ENCODE measurements around the gene OPHN1. TPM values are rescaled to one million over a fixed set of nuclear protein-coding genes. Genes with fewer than 3 reads are reported as not detected.

OPHN1 gene
- total RNA-seq, 1 donor, result 6.9 TPM

- H3K4me1 ChIP-seq (ENCODE audit: insufficient read depth, low read length), result no peaks in the 10 kb centered on the region
- H3K4me2 ChIP-seq (ENCODE audit: insufficient read depth, low read length), result no peak overlapping the region
- no peak overlapping the region for H2AFZ ChIP-seq (ENCODE audit: low read length)
- no peaks in the 10 kb centered on the region for H4K20me1 ChIP-seq (ENCODE audit: insufficient read depth, low read length)
- no peak overlapping the region for H3K4me3 ChIP-seq (ENCODE audit: insufficient read depth, low read length)
- H3K9me3 ChIP-seq (ENCODE audit: low read depth, low read length), result no peaks in the 10 kb centered on the region
- no peaks in the 10 kb centered on the region for H3K36me3 ChIP-seq (ENCODE audit: insufficient read depth, low read length)
- peak; percentile 84 for TF ChIP-seq CTCF (IDR thresholded peaks at IDR 0.05; ENCODE audit: extremely low read depth, low read depth, low read length)
- no peaks in the 10 kb centered on the region for H3K79me2 ChIP-seq (ENCODE audit: insufficient read depth, low read length)
- peak; percentile 58 for DNase-seq (ENCODE audit: insufficient read length, low spot score, missing footprints)
- peaks cover 18% of the 10 kb centered on the region for H3K27me3 ChIP-seq (ENCODE audit: insufficient read depth, low read length)
- H3K27ac ChIP-seq (ENCODE audit: low read depth, low read length), result no peak overlapping the region
Measured at GRCh38 chrX:68196939-68197791, 236.1 kb downstream of the OPHN1 start.

GRCh38 chrX:68195561-68195960 lies 237.7 kb downstream of the OPHN1 start:
- no peaks in the 10 kb centered on the region for H4K20me1 ChIP-seq (ENCODE audit: insufficient read depth, low read length)
- peaks cover 14% of the 10 kb centered on the region for H3K27me3 ChIP-seq (ENCODE audit: insufficient read depth, low read length)
- H3K79me2 ChIP-seq (ENCODE audit: insufficient read depth, low read length), result no peaks in the 10 kb centered on the region
- H3K27ac ChIP-seq (ENCODE audit: low read depth, low read length), result no peak overlapping the region
- H3K36me3 ChIP-seq (ENCODE audit: insufficient read depth, low read length), result no peaks in the 10 kb centered on the region
- no peak overlapping the region for H2AFZ ChIP-seq (ENCODE audit: low read length)
- H3K9me3 ChIP-seq (ENCODE audit: low read depth, low read length), result no peaks in the 10 kb centered on the region
- no peaks in the 10 kb centered on the region for H3K4me1 ChIP-seq (ENCODE audit: insufficient read depth, low read length)
- no peak for DNase-seq (ENCODE audit: insufficient read length, low spot score, missing footprints)
- no peak overlapping the region for H3K4me3 ChIP-seq (ENCODE audit: insufficient read depth, low read length)
- TF ChIP-seq CTCF (IDR thresholded peaks at IDR 0.05; ENCODE audit: extremely low read depth, low read depth, low read length), result no peak
- H3K4me2 ChIP-seq (ENCODE audit: insufficient read depth, low read length), result no peak overlapping the region

GRCh38 chrX:68193786-68194185 lies 239.5 kb downstream of the OPHN1 start:
- no peak overlapping the region for H2AFZ ChIP-seq (ENCODE audit: low read length)
- no peak overlapping the region for H3K4me2 ChIP-seq (ENCODE audit: insufficient read depth, low read length)
- H3K79me2 ChIP-seq (ENCODE audit: insufficient read depth, low read length), result no peaks in the 10 kb centered on the region
- peaks cover 14% of the 10 kb centered on the region for H3K27me3 ChIP-seq (ENCODE audit: insufficient read depth, low read length)
- H3K4me3 ChIP-seq (ENCODE audit: insufficient read depth, low read length), result no peak overlapping the region
- H3K4me1 ChIP-seq (ENCODE audit: insufficient read depth, low read length), result no peaks in the 10 kb centered on the region
- no peak for DNase-seq (ENCODE audit: insufficient read length, low spot score, missing footprints)
- H3K27ac ChIP-seq (ENCODE audit: low read depth, low read length), result no peak overlapping the region
- no peaks in the 10 kb centered on the region for H3K9me3 ChIP-seq (ENCODE audit: low read depth, low read length)
- H4K20me1 ChIP-seq (ENCODE audit: insufficient read depth, low read length), result no peaks in the 10 kb centered on the region
- TF ChIP-seq CTCF (IDR thresholded peaks at IDR 0.05; ENCODE audit: extremely low read depth, low read depth, low read length), result no peak
- H3K36me3 ChIP-seq (ENCODE audit: insufficient read depth, low read length), result no peaks in the 10 kb centered on the region

- DNase-seq (ENCODE audit: insufficient read length, low spot score, missing footprints), result no peak
- no peaks in the 10 kb centered on the region for H3K9me3 ChIP-seq (ENCODE audit: low read depth, low read length)
- H3K4me3 ChIP-seq (ENCODE audit: insufficient read depth, low read length), result no peak overlapping the region
- H3K27me3 ChIP-seq (ENCODE audit: insufficient read depth, low read length), result peaks cover 14% of the 10 kb centered on the region
- no peak overlapping the region for H3K27ac ChIP-seq (ENCODE audit: low read depth, low read length)
- H4K20me1 ChIP-seq (ENCODE audit: insufficient read depth, low read length), result no peaks in the 10 kb centered on the region
- H3K36me3 ChIP-seq (ENCODE audit: insufficient read depth, low read length), result no peaks in the 10 kb centered on the region
- no peak overlapping the region for H3K4me2 ChIP-seq (ENCODE audit: insufficient read depth, low read length)
- no peaks in the 10 kb centered on the region for H3K4me1 ChIP-seq (ENCODE audit: insufficient read depth, low read length)
- H3K79me2 ChIP-seq (ENCODE audit: insufficient read depth, low read length), result no peaks in the 10 kb centered on the region
- no peak for TF ChIP-seq CTCF (IDR thresholded peaks at IDR 0.05; ENCODE audit: extremely low read depth, low read depth, low read length)
- no peak overlapping the region for H2AFZ ChIP-seq (ENCODE audit: low read length)
Measured at GRCh38 chrX:68193234-68193633, 240.1 kb downstream of the OPHN1 start.
